Spleen (tissue), 13 donors: ENCODE measurements around the gene KRT10. TPM values are rescaled to one million over a fixed set of nuclear protein-coding genes. Genes with fewer than 3 reads are reported as not detected.

Experiments used
- DNase-seq: peaks from one replicate; pipeline ENCODE4 v3.0.0-alpha.2; 2020
- H3K27ac ChIP-seq, 8 donors: fragments of 200-600 bp; sonication (generic) in 7 of 8; 1 replicate in 4 of 8; 2 replicates in 4 of 8; pipeline versions ENCODE4 v1.5.0 to v1.8.0; 2016 to 2021; ENCODE audit warnings: inconsistent platforms in 4 of 8, mild to moderate bottlenecking in 4 of 8, moderate library complexity in 1 of 8
- H3K27me3 ChIP-seq, 7 donors: fragments of 200-600 bp; sonication (generic) in 6 of 7; replicated peaks in 1 of 7; 1 replicate in 4 of 7; 2 replicates in 3 of 7; pipeline versions ENCODE4 v1.5.0 to v1.8.0; 2016 to 2021; ENCODE audit warnings: inconsistent platforms in 3 of 7, mild to moderate bottlenecking in 1 of 7
- H3K36me3 ChIP-seq, 6 donors: fragments of 200-600 bp; sonication (generic) in 5 of 6; 1 replicate in 4 of 6; 2 replicates in 2 of 6; pipeline versions ENCODE4 v1.5.0 to v1.8.0; 2016 to 2021; ENCODE audit warnings: inconsistent platforms in 2 of 6
- H3K4me1 ChIP-seq, 6 donors: fragments of 200-600 bp; sonication (generic) in 5 of 6; 1 replicate in 3 of 6; 2 replicates in 3 of 6; pipeline versions ENCODE4 v1.5.0 to v1.8.0; 2016 to 2021; ENCODE audit warnings: inconsistent platforms in 3 of 6
- H3K4me3 ChIP-seq, 8 donors: fragments of 200-600 bp; sonication (generic) in 7 of 8; 1 replicate in 4 of 8; 2 replicates in 4 of 8; pipeline versions ENCODE4 v1.5.0 to v1.8.0; 2016 to 2021; ENCODE audit warnings: inconsistent platforms in 4 of 8, mild to moderate bottlenecking in 4 of 8, moderate library complexity in 2 of 8
- H3K9me3 ChIP-seq, 8 donors: fragments of 200-600 bp; sonication (generic) in 7 of 8; 1 replicate in 4 of 8; 2 replicates in 4 of 8; pipeline versions ENCODE4 v1.5.0 to v1.8.0; 2016 to 2021; ENCODE audit warnings: inconsistent platforms in 4 of 8
- POLR2A ChIP-seq, 3 donors: fragments of 450-650 bp; IDR thresholded peaks; one replicate each; pipeline ENCODE4 v1.5.1; 2017; ENCODE audit warnings: antibody characterized with exemption in 3 of 3, mild to moderate bottlenecking in 1 of 3
- POLR2AphosphoS5 ChIP-seq, 3 donors: sonication (generic); formaldehyde crosslinking; IDR thresholded peaks; one replicate each; pipeline ENCODE4 v1.5.1; 2017; ENCODE audit warnings: antibody characterized with exemption in 3 of 3
- WGBS, 5 donors: extraction: QIAGEN DNeasy Blood & Tissue Kit in 3 of 5; methylation state at CpG; one replicate each; pipeline versions ENCODE4 v1.1.5 to v1.1.7; 2013 to 2018; 5-methylcytosine and 5-hydroxymethylcytosine counted together
- intact Hi-C: fragments of 100-400 bp; cut with DNase I; formaldehyde crosslinking; loops from one replicate; pipeline ENCODE4 v1.15.0; 2023; ENCODE audit warnings: low total_unique reads
- long read RNA-seq, 2 donors: transcript quantifications; one replicate each; lab custom pipeline, GENCODE V29; 2026
- polyA plus RNA-seq, 3 donors: library from polyadenylated mRNA; stranded (reverse); fragments of 200-250 nt; gene quantifications; one replicate each; pipeline ENCODE4 v1.2.1, GENCODE V29; 2013
- total RNA-seq, 7 donors: library from RNA; depleted of rRNA in 3 of 7; stranded (reverse); fragments of >200 nt in 3 of 7; fragmentation: NEBNext Ultra II Directional in 4 of 7; extraction: Animal tissue kit (Norgen Biotek cat#: 25700) in 4 of 7; gene quantifications; one replicate each; pipeline versions ENCODE4 v1.1.0 to v1.2.1, GENCODE V29; 2016 to 2021
- TF ChIP-seq, protein P1 (sequence below), 11 experiments: fragments of 200-600 bp in 7 of 11; fragments of 450-650 bp in 4 of 11; sonication (generic) in 4 of 11; IDR thresholded peaks in 8 of 11; conservative IDR thresholded peaks in 3 of 11; 1 replicate in 7 of 11; 2 replicates in 4 of 11; pipeline versions ENCODE4 v1.4.0 to v1.8.0; 2016 to 2021; ENCODE audit warnings: antibody characterized with exemption in 11 of 11, inconsistent platforms in 4 of 11, mild to moderate bottlenecking in 1 of 11
- donor health status: healthy with polysubstance abuse.
- donor health status: DM: no; HTN: no; CAD: no; lungs with moderate emphysema.
- donor health status: DM: no; HTN: no; CAD: no.
- donor health status: Bipolar disorder and iron deficiency.
- donor health status: healthy.
- donor health status: DM: no; HTN: no; CAD: no.
- donor health status: DM: yes; HTN: yes; CAD: no.

The KRT10 gene
- 10 to 100 TPM in 4 of 7 donors, 1 to 10 TPM in 3; 4.3 to 39.0 (median 25.9) TPM for total RNA-seq
- 10 to 100 TPM; 35.3 to 41.8 (median 41.3) TPM for polyA plus RNA-seq
- long read RNA-seq, donor 1, transcript KRT10-202 (2 exons, 583 nt) = major isoform, 6 of 37 reads
- long read RNA-seq, donor 1, partial matches to known transcripts = 31 of 37 reads
- long read RNA-seq, donor 1, other reads (novel, unspliced or antisense) = 0 of 37 reads
- long read RNA-seq, donor 2, partial matches to known transcripts = 58 of 66 reads
- long read RNA-seq, donor 2, other reads (novel, unspliced or antisense) = 7 of 66 reads

DNA sequence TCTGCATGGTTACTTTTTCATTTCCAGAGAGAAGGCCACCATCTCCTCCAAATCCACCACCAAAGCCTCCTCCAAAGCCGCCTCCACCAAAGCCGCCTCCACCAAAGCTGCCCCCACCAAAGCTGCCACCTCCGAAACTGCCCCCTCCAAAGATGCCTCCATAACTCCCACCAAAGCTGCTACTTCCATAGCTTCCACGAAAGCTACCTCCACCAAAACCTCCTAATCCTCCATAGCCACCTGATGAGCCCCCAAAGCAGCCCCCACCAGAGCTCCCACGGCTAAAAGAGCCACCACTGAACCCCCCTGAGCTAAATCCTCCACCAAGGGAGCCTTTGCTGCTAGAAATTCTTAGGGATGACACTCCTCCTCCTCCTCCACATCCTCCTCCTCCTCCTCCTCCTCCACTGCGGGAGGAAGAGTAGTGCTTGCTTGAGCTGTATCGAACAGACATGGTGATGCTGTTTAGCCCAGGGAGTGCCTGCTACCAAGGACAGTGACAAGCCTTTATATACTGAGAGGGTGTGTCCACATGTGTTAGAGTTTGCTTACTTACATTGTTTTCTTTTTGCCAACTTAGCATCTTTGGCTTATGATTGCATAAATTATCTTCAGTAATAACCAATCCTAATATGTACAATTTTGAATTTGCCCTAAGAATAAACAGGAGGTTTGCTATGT, at the start of gene KRT10:
Gene KRT10, minus strand, starts transcription at position 483 of the 681 bp plus-strand sequence. Its CDS starts 29 bp downstream, at position 454.
- TF ChIP-seq POLR2A (IDR thresholded peaks at IDR 0.05) (no peak), POLR2AphosphoS5 (IDR thresholded peaks at IDR 0.05) (no peak)
- TF ChIP-seq, protein P1, sequence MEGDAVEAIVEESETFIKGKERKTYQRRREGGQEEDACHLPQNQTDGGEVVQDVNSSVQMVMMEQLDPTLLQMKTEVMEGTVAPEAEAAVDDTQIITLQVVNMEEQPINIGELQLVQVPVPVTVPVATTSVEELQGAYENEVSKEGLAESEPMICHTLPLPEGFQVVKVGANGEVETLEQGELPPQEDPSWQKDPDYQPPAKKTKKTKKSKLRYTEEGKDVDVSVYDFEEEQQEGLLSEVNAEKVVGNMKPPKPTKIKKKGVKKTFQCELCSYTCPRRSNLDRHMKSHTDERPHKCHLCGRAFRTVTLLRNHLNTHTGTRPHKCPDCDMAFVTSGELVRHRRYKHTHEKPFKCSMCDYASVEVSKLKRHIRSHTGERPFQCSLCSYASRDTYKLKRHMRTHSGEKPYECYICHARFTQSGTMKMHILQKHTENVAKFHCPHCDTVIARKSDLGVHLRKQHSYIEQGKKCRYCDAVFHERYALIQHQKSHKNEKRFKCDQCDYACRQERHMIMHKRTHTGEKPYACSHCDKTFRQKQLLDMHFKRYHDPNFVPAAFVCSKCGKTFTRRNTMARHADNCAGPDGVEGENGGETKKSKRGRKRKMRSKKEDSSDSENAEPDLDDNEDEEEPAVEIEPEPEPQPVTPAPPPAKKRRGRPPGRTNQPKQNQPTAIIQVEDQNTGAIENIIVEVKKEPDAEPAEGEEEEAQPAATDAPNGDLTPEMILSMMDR (IDR thresholded peaks at IDR 0.05 in 8 of 11, conservative IDR thresholded peaks at IDR 0.05 in 3 of 11) = no peak
- Histone ChIP-seq H3K9me3 (peaks cover 0 to 10% (median 0%) of the 10 kb centered on the region in 8 donors), H3K4me1 (peaks cover 6 to 32% (median 18%) of the 10 kb centered on the region in 6 donors), H3K27me3 (no peaks in the 10 kb centered on the region), H3K27ac (no peak within 1 kb of the TSS), H3K36me3 (peaks cover 0 to 18% (median 5%) of the 10 kb centered on the region in 6 donors), H3K4me3 (no peak within 1 kb of the TSS)
- no peak for DNase-seq
- intact Hi-C loops = no loop called here
- WGBS, 5 donors = 74 to 94% (median 92%) methylated on average over 7 of the region's 7 CpGs

DNA sequence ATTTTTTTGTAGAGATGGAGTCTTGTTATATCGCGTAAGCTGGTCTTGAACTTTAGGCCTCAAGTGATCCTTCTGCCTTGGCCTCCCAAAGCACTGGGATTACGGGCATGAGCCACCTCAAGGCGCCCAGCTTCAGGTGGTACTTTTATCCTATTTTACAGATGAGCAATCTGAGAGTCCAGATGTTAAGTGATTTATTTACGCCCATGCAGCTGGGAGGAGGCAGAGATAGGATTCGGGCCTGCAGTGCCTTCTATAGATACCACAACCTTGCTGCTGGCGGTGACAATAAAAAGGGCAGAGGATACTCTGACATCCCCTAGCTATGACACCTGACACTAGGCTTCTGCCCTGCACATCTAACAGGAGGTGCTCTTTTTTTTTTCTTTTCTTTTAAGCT, 48.9 kb upstream of the KRT10 start:
- no peak for TF ChIP-seq POLR2A (IDR thresholded peaks at IDR 0.05)
- no peak for TF ChIP-seq POLR2AphosphoS5 (IDR thresholded peaks at IDR 0.05)
- TF ChIP-seq, protein P1 (IDR thresholded peaks at IDR 0.05 in 8 of 11, conservative IDR thresholded peaks at IDR 0.05 in 3 of 11) = no peak
- intact Hi-C loops = no loop called here
- no peak overlapping the region for H3K27ac ChIP-seq
- H3K4me1 ChIP-seq = no peaks in the 10 kb centered on the region
- 88 to 97% (median 96%) methylated on average over 7 of the region's 7 CpGs for WGBS, 5 donors
- H3K9me3 ChIP-seq = no peaks in the 10 kb centered on the region
- no peak overlapping the region for H3K4me3 ChIP-seq
- H3K36me3 ChIP-seq = no peaks in the 10 kb centered on the region
- no peak for DNase-seq
- H3K27me3 ChIP-seq = peaks cover 0 to 13% (median 0%) of the 10 kb centered on the region in 7 donors

DNA sequence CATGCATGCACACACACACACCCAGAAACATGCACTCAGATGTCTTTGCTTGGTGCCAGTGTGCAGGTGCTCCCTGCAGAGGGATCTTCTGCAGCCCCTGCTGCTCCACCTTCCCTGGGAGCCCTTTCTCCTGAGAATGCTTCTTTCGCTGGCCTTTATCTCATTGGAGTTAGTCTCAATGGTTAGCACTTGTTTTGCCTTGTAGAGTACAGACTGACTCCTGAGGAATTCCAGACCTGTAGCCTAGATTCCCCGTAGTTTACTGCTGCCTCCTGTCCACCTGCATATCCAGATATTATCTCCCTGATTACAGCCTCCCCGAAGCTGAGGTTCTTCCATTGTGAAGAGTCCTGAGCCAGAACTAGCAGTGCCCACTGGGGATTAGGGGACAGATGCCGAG, 47.7 kb upstream of the KRT10 start:
- Histone ChIP-seq H3K4me3 (no peak overlapping the region), H3K36me3 (no peaks in the 10 kb centered on the region), H3K9me3 (no peaks in the 10 kb centered on the region), H3K27ac (no peak overlapping the region), H3K27me3 (peaks cover 0 to 15% (median 0%) of the 10 kb centered on the region in 7 donors), H3K4me1 (no peaks in the 10 kb centered on the region)
- intact Hi-C loops = no loop called here
- 74 to 89% (median 86%) methylated on average over 4 of the region's 4 CpGs for WGBS, 5 donors
- TF ChIP-seq POLR2AphosphoS5 (IDR thresholded peaks at IDR 0.05) (no peak), POLR2A (IDR thresholded peaks at IDR 0.05) (no peak)
- DNase-seq = no peak

DNA sequence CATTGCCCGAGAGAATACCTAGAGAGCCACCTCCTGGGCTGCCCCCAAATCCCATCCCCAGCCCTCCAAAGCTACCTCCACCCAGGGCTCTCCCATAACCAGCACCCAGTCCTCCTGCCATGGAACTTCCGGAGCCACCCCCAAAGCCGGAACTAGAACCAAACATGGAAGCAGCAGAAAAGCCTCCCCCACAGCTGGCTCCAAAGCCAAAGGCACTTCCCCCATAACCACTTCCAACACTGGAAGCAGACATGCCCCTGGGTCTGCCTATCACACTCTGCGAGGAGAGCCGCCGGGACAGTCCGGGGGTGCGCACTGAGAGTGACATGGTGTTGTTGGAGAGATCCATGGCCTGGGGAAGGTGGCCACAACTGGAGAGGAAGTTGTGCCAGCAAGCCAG, 44.4 kb upstream of the KRT10 start, which contains the start of gene KRT12:
Gene KRT12, minus strand, starts transcription at position 386 of the 400 bp plus-strand sequence. Its CDS starts 37 bp downstream, at position 349.
- no peaks in the 10 kb centered on the region for H3K4me1 ChIP-seq
- intact Hi-C loops = no loop called here
- H3K9me3 ChIP-seq = no peaks in the 10 kb centered on the region
- 83 to 98% (median 90%) methylated on average over 8 of the region's 8 CpGs for WGBS, 5 donors
- peaks cover 0 to 31% (median 4%) of the 10 kb centered on the region in 7 donors for H3K27me3 ChIP-seq
- no peak for DNase-seq
- H3K36me3 ChIP-seq = no peaks in the 10 kb centered on the region
- no peak within 1 kb of the TSS for H3K27ac ChIP-seq
- no peak within 1 kb of the TSS for H3K4me3 ChIP-seq
- no peak for TF ChIP-seq POLR2AphosphoS5 (IDR thresholded peaks at IDR 0.05)
- TF ChIP-seq, protein P1 (IDR thresholded peaks at IDR 0.05 in 8 of 11, conservative IDR thresholded peaks at IDR 0.05 in 3 of 11) = no peak
- TF ChIP-seq POLR2A (IDR thresholded peaks at IDR 0.05) = no peak
